OCI-LY7 (cell line): ENCODE results near the gene AK9.

Experiments
- CTCF ChIP-seq: fragments of 200-600 bp; sonication (generic); conservative IDR thresholded peaks from 2 replicates; pipeline ENCODE4 v1.5.1; 2014; ENCODE audit warnings: mild to moderate bottlenecking, antibody characterized with exemption, low read length, moderate library complexity, mixed read lengths
- EZH2phosphoT487 ChIP-seq: fragments of 200-600 bp; sonication (generic); IDR thresholded peaks from 2 replicates; pipeline ENCODE4 v1.6.1; 2018; ENCODE audit warnings: low read depth, borderline replicate concordance, mild to moderate bottlenecking, mixed run types, antibody characterized with exemption, low read length, moderate library complexity, mixed read lengths

DNA sequence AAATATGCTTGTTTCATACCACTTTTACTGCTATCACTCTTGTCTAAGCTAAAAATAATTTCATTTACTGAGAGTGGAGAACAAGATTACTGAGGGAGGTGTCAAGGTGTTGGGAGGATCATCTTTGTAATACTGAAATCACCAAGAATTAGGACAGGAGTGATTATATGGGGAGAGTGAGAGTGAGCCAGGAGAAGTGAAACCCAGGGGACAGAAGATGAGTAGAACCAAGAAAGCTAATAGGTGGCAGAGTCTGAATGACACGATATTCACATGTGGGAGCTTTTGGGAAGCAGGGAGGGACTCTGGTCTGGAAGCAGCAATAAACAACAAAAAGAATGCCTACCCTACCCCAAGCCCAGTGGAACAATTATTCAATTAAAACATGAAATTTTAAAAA is 58.6 kb downstream of the AK9 start:
- TF ChIP-seq CTCF = no peak
- no peak for TF ChIP-seq EZH2phosphoT487
